GM03348 (cell line): ENCODE measurements around the gene AZU1.
"Not testable (repeated sequence)": the region's sequence is repeated elsewhere in the genome, so short reads cannot be mapped to it uniquely, and the experiment has no call there.

Source experiments
- DNase-seq: peaks from one replicate; pipeline ENCODE4 v3.0.0; 2012; ENCODE audit warnings: low spot score

The AZU1 gene

DNA sequence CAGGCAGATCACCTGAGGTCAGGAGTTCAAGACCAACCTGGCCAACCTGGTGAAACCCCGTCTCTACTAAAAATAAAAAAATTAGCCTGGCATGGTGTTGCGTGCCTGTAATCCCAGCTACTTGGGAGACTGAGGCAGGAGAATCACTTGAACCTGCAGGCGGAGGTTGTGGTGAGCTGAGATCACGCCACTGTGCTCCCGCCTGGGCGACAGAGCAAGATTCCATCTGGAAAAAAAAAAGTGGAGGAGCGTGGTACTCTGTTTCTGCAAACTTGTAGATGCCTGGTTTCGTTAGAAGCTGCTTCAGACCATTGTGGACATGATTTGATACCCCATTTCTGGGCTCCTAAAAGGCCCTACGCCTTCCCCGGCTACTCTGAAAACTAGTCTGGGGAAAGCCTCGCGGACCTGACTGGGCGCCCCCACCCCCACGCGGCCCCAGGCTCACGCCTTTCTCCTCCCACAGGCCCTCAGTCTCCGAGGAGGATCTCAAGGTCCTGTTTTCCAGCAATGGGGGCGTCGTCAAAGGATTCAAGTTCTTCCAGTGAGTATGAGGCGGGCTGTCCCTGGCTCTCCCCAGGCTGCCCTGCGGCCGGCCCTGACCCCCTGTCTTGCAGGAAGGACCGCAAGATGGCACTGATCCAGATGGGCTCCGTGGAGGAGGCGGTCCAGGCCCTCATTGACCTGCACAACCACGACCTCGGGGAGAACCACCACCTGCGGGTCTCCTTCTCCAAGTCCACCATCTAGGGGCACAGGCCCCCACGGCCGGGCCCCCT is 17.4 kb upstream of the AZU1 start:
- no peak for DNase-seq

DNA sequence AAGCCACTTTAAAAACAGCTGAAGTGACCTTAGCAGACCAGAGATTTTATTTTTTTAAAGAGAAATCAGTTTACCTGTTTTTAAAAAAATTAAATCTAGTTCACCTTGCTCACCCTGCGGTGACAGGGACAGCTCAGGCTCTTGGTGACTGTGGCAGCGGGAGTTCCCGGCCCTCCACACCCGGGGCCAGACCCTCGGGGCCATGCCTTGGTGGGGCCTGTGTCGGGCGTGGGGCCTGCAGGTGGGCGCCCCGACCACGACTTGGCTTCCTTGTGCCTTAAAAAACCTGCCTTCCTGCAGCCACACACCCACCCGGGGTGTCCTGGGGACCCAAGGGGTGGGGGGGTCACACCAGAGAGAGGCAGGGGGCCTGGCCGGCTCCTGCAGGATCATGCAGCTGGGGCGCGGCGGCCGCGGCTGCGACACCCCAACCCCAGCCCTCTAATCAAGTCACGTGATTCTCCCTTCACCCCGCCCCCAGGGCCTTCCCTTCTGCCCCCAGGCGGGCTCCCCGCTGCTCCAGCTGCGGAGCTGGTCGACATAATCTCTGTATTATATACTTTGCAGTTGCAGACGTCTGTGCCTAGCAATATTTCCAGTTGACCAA is 16.7 kb upstream of the AZU1 start:
- no peak for DNase-seq

DNA sequence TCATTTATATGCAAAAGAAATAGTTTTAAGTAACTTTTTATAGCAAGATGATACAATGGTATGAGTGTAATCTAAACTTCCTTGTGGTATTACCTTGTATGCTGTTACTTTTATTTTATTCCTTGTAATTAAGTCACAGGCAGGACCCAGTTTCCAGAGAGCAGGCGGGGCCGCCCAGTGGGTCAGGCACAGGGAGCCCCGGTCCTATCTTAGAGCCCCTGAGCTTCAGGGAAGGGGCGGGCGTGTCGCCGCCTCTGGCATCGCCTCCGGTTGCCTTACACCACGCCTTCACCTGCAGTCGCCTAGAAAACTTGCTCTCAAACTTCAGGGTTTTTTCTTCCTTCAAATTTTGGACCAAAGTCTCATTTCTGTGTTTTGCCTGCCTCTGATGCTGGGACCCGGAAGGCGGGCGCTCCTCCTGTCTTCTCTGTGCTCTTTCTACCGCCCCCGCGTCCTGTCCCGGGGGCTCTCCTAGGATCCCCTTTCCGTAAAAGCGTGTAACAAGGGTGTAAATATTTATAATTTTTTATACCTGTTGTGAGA is 16.1 kb upstream of the AZU1 start:
- no peak for DNase-seq

DNA sequence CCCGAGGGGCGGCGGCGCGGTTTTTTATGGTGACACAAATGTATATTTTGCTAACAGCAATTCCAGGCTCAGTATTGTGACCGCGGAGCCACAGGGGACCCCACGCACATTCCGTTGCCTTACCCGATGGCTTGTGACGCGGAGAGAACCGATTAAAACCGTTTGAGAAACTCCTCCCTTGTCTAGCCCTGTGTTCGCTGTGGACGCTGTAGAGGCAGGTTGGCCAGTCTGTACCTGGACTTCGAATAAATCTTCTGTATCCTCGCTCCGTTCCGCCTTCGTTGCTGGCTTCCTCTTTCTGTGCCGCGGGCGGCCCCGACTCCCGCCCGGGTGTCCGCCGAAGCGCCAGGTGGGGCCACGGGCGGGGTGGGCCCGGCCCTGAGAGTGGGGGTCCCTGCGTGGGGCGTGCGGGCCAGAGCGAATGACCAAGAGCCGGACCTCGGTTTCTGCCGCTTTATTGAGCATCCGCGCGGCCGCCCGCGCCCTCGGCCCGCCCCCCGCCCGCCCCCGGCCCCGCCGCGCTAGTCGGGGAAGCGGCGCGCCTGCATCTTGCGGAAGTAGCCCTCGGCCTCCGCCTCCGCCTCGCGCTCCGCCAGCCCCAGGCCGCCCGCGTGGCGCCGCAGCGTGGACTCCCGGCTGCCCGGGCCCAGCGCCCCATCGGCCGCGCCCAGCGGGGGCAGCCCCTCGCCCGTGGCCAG is 15.4 kb upstream of the AZU1 start:
- no peak for DNase-seq

DNA sequence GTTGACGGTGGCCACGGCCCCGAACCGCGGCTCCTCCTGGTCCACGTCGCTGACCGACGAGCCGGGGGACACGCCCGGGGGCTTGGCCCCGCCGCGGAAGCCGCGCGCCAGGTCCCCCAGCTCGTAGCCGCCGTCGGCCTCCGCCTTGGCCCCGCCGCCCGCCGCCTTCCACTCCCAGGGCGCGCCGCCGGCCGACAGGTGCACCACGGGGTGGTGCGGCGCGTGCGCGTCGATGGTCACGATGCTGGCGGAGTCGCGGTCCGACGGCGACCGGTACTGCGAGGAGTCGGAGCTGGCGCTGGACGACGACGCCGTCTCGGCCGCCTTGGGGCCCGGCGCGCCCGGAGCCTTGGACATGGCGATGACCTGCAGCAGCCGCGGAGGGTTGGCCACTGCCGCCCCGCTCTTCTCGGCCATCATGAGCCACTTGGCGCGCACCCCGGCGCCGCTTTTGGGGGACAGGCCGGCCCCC is 14.9 kb upstream of the AZU1 start:
- no peak for DNase-seq

DNA sequence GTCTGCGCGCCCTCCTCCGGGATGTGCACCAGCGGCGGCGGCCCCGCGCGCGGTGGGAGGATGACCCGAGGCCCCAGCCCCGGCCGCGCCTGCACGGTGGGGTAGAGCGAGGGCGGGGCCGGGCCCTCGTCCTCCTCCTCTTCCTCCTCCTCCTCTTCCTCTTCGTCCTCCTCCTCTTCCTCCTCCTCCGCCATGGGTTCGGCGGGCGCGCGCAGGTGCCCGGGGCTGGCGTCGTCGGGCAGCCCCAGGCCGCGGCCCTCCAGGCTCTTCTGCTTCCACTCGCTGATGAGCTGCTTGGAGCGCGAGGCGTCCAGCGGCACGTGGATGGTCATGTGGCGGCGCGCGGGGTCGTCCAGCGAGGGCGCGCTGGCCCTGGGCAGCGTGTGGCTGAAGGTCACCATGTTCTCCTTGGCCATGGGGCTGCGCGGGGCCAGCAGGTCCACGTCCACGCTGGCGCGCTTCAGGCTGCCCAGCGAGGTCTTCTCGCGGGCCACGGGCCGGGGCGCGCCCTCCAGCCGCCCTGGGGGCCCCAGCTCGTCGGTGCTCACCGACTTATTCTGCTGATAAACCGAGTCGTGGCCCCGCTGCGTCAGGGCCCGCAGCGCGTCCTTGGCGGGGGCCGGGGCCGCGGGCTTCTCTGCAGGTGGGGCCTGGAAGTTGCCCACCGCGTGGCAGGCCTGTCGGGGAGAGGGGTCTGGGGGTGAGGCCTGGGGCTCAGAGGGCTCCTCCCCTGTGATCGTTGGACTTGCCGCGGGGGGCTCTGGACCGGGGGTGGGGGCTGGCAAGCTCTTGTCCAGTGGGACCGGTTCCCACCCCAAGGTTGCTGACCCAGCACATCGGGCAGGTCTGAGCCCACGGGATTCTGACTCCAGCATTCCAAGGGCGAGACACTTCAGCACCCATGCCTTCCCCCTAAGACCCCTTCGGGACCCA is 14.2 kb upstream of the AZU1 start:
- no peak for DNase-seq

DNA sequence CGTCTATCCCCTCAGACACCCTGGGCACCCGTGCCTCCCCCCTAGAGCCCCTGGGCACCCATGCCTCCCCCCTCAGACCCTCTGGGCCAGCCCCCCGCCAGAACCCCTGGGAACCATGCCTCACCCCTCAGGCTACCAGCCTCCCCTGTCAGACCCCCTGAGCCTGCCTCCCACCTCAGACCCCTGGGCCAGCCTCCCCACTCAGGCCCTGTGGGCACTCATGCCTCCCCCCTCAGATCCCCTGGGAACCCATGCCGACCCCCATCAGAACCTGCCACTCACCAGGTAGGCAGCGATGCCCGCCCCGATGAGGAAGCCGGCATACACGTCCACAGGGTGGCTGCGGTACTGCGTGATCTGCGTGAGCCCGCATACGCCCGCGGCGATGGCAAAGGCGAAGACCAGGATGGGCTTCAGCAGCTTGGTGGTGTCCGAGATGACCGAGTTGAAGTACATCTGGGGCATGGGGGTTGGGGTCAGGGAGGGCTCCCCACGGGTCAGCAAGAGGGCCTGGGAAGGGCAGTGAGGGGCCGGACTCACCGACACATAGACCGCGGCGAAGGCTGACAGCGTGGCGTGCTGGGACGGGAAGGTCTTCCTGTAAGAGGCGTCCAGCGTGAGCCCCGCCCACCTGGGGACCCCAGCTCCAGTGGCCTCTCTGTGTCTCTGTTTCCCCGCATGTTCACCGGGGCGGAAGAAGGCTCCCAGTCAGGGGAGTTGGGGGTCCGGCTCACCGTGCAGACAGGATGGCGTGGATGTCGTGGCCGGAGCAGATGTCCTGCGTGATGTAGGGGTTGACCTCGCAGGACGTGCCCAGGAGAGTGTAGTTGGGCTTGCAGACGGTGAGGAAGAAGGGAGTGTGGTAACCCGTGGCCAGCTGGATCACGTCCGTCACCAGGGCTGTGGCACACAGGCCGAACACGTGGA is 13.2 kb upstream of the AZU1 start:
- no peak for DNase-seq

DNA sequence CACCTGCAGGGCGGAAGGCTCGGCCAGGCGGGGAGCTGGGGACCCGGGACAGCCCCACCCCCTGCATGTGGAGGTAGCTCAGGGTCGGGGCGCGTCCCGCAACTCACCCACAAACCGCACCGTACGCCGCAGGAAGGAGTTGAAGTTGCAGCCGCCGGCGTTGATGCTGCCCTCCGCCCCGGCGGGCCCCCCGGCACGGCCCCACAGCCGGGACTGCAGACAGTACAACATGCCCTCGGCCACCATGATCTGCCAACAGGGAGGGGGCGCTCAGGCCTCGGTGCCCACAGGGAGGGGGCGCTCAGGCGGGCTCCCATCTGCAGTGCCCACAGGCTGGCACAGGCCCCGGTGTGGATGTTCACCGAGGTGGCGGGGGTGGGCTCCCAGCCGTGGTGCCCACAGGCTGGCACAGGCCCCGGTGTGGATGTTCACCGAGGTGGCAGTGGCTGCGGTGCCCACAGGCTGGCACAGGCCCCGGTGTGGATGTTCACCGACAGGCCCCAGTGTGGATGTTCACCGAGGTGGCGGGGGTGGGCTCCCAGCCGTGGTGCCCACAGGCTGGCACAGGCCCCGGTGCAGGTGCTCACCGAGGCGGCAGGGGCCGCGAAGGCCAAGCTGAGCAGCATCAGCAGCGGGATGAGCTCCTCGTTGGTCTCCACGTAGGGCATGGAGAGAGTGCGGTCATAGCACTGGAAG is 12.4 kb upstream of the AZU1 start:
- no peak for DNase-seq

DNA sequence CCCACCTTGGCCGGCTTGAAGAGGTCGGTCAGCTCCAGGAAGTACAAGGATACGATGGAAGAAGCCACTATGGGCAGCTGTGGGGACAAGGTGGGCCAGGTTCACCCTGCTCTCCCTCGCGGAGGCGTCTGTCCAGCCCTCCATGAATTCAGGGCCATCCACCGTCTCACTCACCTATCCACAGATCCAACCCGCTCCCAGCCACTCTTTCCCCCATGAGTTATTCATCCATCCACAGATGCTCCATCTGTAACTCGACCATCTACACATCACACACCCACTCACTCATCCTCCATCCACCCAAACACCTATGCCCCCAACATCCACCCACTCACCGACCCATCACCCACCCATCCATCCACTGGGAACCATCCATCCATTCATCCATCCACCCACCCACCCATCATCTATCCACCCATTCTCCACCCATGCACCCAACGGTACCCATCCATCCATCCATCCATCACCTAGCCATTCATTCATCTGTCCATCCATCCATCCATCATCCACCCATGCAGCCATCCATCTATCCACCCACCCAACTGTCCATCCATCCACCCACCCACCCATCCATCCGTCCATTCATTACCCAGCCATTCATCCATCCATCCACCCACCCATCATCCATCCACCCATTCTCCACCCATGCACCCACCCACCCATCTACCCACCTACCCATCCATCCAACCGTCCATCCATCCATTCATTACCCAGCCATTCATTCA is 11.7 kb upstream of the AZU1 start:
- no peak for DNase-seq

DNA sequence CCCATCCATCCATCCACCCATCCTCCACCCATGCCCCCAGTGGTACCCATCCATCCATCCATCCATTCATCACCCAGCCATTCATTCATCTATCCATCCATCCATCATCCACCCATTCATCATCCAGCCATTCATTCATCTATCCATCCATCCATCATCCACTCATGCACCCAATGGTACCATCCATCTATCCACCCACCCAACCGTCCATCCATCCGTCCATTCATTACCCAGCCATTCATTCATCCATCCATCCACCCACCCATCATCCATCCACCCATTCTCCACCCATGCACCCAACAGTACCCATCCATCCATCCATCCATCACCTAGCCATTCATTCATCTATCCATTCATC is 11.2 kb upstream of the AZU1 start:
- DNase-seq = no peak

DNA sequence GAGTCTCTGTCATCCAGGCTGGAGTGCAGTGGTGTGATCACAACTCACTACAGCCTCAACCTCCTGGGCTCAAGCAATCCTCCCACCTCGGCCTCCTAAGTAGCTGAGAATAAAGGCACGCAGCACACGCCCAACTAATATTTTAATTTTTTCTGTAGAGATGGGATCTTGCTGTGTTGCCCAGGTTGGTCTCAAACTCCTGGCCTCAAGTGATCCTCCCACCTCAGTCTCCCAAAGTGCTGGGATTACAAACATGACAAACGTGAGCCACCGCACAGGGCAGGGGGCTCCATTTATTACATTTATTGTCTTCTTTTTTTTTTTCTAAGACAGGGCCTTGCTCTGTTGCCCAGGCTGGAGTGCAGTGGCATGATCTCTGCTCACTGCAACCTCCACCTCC is 7.4 kb upstream of the AZU1 start:
- not testable (repeated sequence) for DNase-seq

DNA sequence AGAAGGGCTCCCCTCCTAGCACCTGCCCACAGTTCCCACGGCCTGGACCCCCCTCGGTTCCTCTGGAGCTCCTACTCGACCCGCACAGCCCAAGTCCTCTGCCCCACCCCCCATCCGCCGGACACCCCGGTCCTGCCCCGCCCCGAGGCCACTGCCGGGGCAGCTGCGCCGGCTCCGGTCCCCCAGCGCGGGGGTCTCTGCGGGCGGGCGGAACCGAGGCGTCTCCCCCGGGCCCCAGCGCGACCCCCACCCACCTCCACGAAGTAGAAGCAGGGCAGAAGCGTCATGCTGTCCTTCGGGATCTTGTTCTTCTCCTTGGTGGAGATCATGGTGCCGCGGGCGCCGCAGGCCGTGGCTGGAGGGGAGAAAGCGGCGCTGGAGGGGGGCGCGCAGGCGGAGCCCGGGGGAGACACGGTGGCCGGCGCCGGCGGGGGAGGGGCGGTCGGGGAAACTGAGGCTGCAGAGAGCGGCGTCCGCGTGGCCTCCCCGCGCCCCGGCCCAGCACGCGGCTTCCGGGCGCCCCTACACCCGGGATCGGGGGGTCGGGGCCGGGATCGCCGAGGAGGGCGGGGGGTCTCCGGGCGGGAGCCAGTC is 6.3 kb upstream of the AZU1 start:
- DNase-seq = no peak

DNA sequence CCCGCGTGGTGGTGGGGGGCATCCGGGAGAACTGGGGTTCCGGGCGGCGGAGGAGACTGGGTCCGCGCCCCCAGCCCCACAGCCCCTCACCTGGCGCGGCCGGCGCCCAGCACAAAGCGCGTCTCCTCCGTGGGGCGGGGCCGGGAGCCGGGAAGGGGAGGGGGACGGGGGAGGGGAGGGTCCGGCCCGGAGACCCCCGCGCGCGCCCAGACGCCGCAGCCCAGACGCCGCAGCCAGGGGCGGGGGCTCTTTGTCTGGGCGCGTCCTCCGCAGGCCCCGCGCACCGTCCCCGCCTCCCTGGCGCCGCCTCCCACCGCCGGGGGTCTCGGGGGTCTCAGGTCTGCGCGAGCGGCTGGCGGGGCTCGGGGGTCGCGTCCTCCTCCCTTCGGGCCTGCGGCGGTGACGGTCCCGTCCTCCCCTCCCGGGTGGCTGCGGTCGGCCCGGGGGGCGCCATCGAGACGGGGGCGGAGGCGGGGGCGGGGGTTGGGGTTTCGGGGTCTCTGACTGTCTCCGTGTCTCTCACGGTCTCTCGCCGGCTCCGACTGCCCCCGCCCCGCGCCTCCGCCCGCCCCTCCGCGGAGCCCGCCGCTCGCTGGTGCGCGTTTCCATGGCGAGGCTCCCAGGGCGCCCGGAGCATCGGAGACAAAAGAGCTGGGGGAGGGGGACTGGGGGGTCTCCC is 5.7 kb upstream of the AZU1 start, which contains the start of gene PLPPR3:
Gene PLPPR3, minus strand, starts transcription at position 131 of the 679 bp plus-strand sequence. CDS start 396 bp downstream, outside the sequence.
- no peak for DNase-seq

DNA sequence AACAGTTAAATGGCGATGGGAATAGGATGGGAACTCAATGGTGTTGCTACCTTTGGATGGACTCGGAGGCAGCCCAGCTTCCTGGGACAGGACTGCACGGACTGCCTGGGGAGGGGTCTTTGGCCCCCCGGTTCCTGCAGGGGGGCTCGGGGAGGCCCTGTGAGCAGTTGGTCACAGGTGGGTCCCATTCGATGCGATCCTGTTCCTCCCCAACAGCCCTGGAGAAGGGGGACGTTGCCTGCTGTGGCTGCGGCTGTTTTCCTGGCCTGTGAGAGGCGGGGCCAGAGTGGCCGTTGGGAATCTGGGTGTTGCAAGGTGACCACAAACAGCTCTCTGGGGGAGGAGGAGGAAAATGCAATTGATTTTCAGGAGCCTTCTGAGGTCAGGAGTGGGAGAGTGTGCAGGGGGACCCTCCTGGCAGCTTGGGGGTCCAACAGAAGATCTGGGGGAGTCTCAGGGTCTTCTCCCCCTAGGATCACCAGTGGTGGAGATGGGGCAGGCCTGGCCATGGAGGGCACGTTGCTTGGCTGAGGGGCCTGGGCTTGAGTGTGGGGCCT is 4.0 kb upstream of the AZU1 start:
- DNase-seq = no peak

DNA sequence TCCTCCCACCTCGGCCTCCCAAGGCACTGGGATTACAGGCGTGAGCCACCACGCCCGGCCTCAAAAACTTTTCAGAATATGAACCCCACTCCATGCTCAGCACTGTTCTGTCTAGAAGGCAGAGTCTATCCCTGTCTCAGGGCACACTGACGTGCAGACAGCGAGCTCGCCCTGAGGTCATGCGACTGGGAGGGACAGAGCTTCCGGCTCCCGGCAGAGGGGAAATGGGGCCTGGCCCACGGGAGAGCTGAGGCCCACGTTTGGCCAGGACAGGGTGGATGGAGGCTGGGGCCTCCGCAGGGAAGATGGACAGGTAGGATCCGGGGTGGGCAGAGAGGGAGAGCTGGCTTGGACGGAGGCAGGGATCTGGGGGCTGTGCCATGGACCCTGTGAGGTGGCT is 2.8 kb upstream of the AZU1 start:
- DNase-seq = no peak

DNA sequence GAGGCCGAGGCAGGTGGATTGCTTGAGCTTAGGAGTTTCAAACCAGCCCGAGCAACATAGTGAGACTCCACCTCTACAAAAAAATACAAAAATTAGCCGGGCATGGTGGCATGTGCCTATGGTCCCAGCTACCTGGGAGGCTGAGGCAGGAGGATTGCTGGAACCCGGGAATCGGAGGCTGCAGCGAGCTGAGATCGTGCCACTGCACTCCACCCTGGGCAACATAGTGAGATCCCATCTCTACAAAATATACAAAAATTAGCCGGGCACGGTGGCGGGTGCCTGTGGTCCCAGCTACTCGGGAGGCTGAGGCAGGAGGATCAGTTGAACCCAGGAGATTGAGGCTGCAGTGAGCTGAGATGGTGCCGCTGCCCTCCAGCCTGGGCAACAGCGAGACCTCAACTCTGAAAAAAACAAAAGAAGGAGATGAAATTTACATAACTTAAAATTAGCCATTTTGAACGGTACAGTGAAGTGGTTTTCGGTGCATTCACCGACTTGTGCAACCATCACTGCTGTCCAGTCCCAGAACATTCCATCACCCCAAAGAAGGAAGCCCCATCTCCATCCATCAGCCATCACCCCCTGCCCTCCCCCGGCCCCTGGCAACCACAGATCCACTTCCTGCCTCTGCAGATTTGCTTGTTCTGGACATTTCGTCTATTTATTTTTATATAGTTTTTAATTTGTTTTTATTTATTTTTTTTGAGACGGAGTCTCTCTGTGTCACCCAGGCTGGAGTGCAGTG is 1.6 kb upstream of the AZU1 start:
- DNase-seq = no peak

DNA sequence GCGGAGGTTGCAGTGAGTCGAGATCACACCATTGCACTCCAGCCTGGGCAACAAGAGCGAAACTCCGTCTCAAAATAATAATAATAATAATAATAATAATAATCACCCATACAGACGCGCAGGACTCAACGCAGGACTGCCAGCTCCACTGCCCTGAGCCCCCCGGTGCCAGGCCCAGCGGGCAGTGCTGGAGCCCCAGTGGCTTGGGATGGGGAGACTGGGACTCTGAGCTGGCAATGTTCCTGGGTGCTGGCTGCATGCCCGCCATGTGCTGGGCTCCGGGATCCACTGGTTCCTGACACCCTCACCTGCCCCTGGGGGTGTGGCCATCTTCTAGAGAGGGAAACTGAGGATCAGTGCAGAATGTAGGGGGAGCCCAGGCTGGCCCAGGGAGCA is 325 bp upstream of the AZU1 start:
- no peak for DNase-seq
